ENCODE measurements around the gene CLIC4. TPM values are rescaled to one million over a fixed set of nuclear protein-coding genes. Genes with fewer than 3 reads are reported as not detected.

Gene CLIC4
- total and polyA plus RNA-seq, 9 of the 15 experiments (the other 6 are each of a cell fraction or from before 2014, with no cell fraction given), result 16.0 to 67.5 (median 38.4) TPM

GRCh38 chr1:24861821-24862727 is 116.8 kb downstream of the CLIC4 start (continued):
- TF ChIP-seq REST (IDR thresholded peaks at IDR 0.05; ENCODE audit: borderline replicate concordance), result no peak; the same call in 1 of the 2 replicates
- no peak for TF ChIP-seq REST (CRISPR knock-in tag; IDR thresholded peaks at IDR 0.05; ENCODE audit: low read depth)
- peak; percentile 31 to 43 (median 31); a peak in 3 of 6 replicates for TF ChIP-seq CTCF (IDR thresholded peaks at IDR 0.05 in 2 of 3, conservative IDR thresholded peaks at IDR 0.05 in 1 of 3; ENCODE audit: insufficient read depth in 2 of 3, low read depth in 1 of 3, low read length in 3 of 3)

All from K562 (cell line).